Transverse colon (tissue), 3 donors: ENCODE measurements around the gene OAS2.

ENCODE experiments used
- CTCF ChIP-seq, 5 experiments: fragments of 200-600 bp in 3 of 5; fragments of 450-650 bp in 2 of 5; sonication (generic) in 3 of 5; IDR thresholded peaks; 1 replicate in 2 of 5; 2 replicates in 3 of 5; pipeline ENCODE4 v1.5.1; 2016 to 2017; ENCODE audit warnings: antibody characterized with exemption in 5 of 5, inconsistent platforms in 3 of 5, mild to moderate bottlenecking in 2 of 5, moderate library complexity in 1 of 5
- EP300 ChIP-seq: sonication (generic); formaldehyde crosslinking; IDR thresholded peaks from one replicate; pipeline ENCODE4 v1.6.1; 2017; ENCODE audit warnings: antibody characterized with exemption, low read depth

- TF ChIP-seq CTCF (IDR thresholded peaks at IDR 0.05) (no peak), EP300 (no peak)
Measured at GRCh38 chr12:112965643-112966042, 12.7 kb upstream of the OAS2 start.
